Ishikawa (cell line): Measurements from ENCODE around the gene SLC13A4.

Experiments used
- CEBPB ChIP-seq: IDR thresholded peaks from 2 replicates; pipeline ENCODE4 v1.6.1; 2012
- CREB1 ChIP-seq: IDR thresholded peaks from 2 replicates; pipeline ENCODE4 v1.6.1; 2012; ENCODE audit warnings: low read depth
- EGR1 ChIP-seq: IDR thresholded peaks from 2 replicates; pipeline ENCODE4 v1.6.1; 2012
- EP300 ChIP-seq: IDR thresholded peaks from 2 replicates; pipeline ENCODE4 v1.6.1; 2012; ENCODE audit warnings: borderline replicate concordance
- FOXM1 ChIP-seq: IDR thresholded peaks from 2 replicates; pipeline ENCODE4 v1.6.1; 2012; ENCODE audit warnings: low read depth, borderline replicate concordance
- NFIC ChIP-seq: IDR thresholded peaks from 2 replicates; pipeline ENCODE4 v1.6.1; 2012
- RAD21 ChIP-seq: IDR thresholded peaks from 2 replicates; pipeline ENCODE4 v1.6.1; 2012; ENCODE audit warnings: low read depth
- REST ChIP-seq: IDR thresholded peaks from 2 replicates; pipeline ENCODE4 v1.6.1; 2012; ENCODE audit warnings: low read depth, mild to moderate bottlenecking
- TAF1 ChIP-seq: IDR thresholded peaks from 2 replicates; pipeline ENCODE4 v1.6.1; 2012; ENCODE audit warnings: low read depth, mild to moderate bottlenecking
- TCF12 ChIP-seq: IDR thresholded peaks from 2 replicates; pipeline ENCODE4 v1.6.1; 2012; ENCODE audit warnings: low read depth
- TEAD4 ChIP-seq: IDR thresholded peaks from 2 replicates; pipeline ENCODE4 v1.6.1; 2012
- YY1 ChIP-seq: IDR thresholded peaks from 2 replicates; pipeline ENCODE4 v1.6.1; 2012; ENCODE audit warnings: low read depth
- ZBTB7A ChIP-seq: IDR thresholded peaks from 2 replicates; pipeline ENCODE4 v1.6.1; 2012; ENCODE audit warnings: low read depth
- TF ChIP-seq, protein P1 (sequence below): IDR thresholded peaks from 2 replicates; pipeline ENCODE4 v1.6.1; 2012
- TF ChIP-seq, protein P2 (sequence below): IDR thresholded peaks from 2 replicates; pipeline ENCODE4 v1.6.1; 2012

SLC13A4 gene

GRCh38 chr7:135658564-135658963 is 69.4 kb downstream of the SLC13A4 start:
- no peak for TF ChIP-seq TEAD4
- no peak for TF ChIP-seq TCF12
- TF ChIP-seq YY1 = no peak
- TF ChIP-seq, protein P1, sequence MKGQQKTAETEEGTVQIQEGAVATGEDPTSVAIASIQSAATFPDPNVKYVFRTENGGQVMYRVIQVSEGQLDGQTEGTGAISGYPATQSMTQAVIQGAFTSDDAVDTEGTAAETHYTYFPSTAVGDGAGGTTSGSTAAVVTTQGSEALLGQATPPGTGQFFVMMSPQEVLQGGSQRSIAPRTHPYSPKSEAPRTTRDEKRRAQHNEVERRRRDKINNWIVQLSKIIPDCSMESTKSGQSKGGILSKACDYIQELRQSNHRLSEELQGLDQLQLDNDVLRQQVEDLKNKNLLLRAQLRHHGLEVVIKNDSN = no peak
- no peak for TF ChIP-seq FOXM1
- no peak for TF ChIP-seq ZBTB7A
- no peak for TF ChIP-seq RAD21
- no peak for TF ChIP-seq CEBPB
- no peak for TF ChIP-seq CREB1
- TF ChIP-seq, protein P2, sequence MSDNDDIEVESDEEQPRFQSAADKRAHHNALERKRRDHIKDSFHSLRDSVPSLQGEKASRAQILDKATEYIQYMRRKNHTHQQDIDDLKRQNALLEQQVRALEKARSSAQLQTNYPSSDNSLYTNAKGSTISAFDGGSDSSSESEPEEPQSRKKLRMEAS = no peak
- TF ChIP-seq EP300 = no peak
- no peak for TF ChIP-seq TAF1
- TF ChIP-seq REST = no peak
- TF ChIP-seq EGR1 = no peak
- no peak for TF ChIP-seq NFIC

DNA sequence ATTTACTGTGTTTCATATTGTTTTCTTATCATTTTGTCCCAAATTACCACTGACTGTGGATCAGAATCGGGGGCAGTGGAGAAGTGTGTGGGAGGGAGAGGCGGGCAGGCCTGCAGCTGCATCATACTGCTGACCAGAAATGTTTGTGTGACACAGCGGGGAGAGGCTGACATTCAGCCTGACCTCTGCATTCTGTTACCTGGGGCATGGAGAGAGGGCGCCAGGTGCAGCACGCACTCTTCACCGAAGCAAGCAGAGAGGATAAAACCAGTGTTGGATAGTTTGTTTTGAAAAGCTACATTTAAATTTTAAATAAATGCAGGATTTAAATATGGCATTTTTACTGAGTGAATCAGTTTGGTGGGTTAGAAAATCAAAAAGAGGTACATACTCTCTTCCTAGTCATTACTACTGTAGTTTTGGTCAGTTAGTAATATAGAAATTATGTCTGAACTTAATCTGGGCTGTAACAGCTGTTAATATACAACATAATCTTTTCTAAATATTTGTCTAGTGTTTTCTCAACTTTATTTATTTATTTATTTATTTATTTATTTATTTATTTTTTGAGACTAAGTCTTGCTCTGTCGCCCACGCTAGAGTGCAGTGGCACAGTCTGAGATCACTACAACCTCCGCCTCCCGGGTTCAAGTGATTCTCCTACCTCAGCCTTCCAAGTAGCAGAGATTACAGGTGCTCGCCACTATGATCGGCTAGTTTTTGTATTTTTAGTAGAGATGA is 74.5 kb downstream of the SLC13A4 start:
- TF ChIP-seq, protein P2 = no peak
- TF ChIP-seq TAF1 (no peak), ZBTB7A (no peak), TEAD4 (no peak), CEBPB (no peak), RAD21 (no peak), YY1 (no peak)
- TF ChIP-seq, protein P1 = no peak

DNA sequence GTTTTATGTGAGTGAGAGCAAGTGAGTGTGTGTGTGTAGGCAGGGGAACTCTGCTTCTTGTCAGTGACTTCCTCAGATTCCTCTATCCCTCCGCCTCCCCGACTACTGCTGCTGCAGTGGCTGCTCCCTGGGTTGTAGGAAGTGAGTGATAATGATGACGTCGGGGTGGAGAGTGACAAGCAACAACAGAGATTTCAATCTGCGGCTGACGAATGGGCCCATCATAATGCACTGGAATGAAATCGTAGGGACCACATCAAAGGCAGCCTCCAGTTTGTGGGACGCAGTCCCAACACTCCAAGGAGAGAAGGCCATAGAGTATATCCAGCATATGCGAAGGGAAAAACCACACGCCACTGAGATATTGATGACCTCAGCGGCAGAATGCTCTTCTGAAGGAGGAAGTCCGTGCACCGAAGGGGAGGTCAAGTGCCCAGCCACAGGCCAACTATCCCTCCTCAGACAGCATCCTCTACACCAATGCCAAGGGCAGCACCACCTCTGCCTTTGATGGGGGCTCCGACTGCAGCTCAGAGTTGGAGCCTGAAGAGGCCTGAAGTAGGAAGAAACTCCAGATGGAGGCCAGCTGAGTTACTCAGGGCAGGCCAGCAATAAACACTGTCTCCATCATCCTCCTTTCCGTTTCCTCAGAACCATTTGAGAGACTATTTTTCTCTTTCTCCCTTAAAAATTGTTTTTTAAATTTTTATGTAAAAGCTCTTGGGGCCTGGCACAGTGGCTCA is 77.0 kb downstream of the SLC13A4 start:
- no peak for TF ChIP-seq EGR1

- no peak for TF ChIP-seq FOXM1
- TF ChIP-seq CREB1 = no peak
- no peak for TF ChIP-seq ZBTB7A
- no peak for TF ChIP-seq CEBPB
- no peak for TF ChIP-seq EP300
- TF ChIP-seq TEAD4 = no peak
- TF ChIP-seq YY1 = no peak
- no peak for TF ChIP-seq REST
Measured at GRCh38 chr7:135648235-135648634, 79.8 kb downstream of the SLC13A4 start.

- TF ChIP-seq EGR1 (no peak), ZBTB7A (no peak), FOXM1 (no peak), CEBPB (no peak), CREB1 (no peak), REST (no peak), RAD21 (no peak), NFIC (no peak), TEAD4 (no peak), TAF1 (no peak), YY1 (no peak), TCF12 (no peak), EP300 (no peak)
- TF ChIP-seq, protein P1 = no peak
- TF ChIP-seq, protein P2 = no peak
Measured at GRCh38 chr7:135647755-135648154, 80.2 kb downstream of the SLC13A4 start.
